Pancreas (tissue), 10 donors: ENCODE measurements around the gene MAU2. TPM values are rescaled to one million over a fixed set of nuclear protein-coding genes. Genes with fewer than 3 reads are reported as not detected.
"Not testable (repeated sequence)": the region's sequence is repeated elsewhere in the genome, so short reads cannot be mapped to it uniquely, and the experiment has no call there.

Experiments used
- ATAC-seq, 4 donors: fragments of 200-7000 bp; cut with Tn5 transposase; one replicate each; pipeline versions ENCODE4 v1.8.0 to v1.9.1; 2020; ENCODE audit warnings: mild to moderate bottlenecking in 4 of 4, moderate library complexity in 4 of 4
- DNase-seq, 6 donors: peaks; one replicate each; pipeline ENCODE4 v3.0.0-alpha.2; 2020
- FAIRE-seq: peaks from 2 replicates; lab custom pipeline; 2012; peaks lifted over from hg19 to GRCh38; lab: Jason Lieb, UNC
- H3K27ac ChIP-seq, 4 donors: fragments of 200-600 bp; sonication (generic); 1 replicate in 3 of 4; 2 replicates in 1 of 4; pipeline versions ENCODE4 v1.5.0 to v1.8.0; 2020
- H3K27me3 ChIP-seq, 4 donors: fragments of 200-600 bp; one replicate each; pipeline ENCODE4 v1.8.0; 2021
- H3K36me3 ChIP-seq, 3 donors: fragments of 200-600 bp; sonication (generic) in 1 of 3; one replicate each; pipeline versions ENCODE4 v1.5.0 to v1.8.0; 2020 to 2021
- H3K4me1 ChIP-seq, 3 donors: fragments of 200-600 bp; one replicate each; pipeline ENCODE4 v1.8.0; 2021
- H3K4me3 ChIP-seq, 4 donors: fragments of 200-600 bp; sonication (generic) in 2 of 4; one replicate each; pipeline versions ENCODE4 v1.5.0 to v1.8.0; 2020 to 2021
- H3K9me3 ChIP-seq, 4 donors: fragments of 200-600 bp; one replicate each; pipeline ENCODE4 v1.8.0; 2021
- CTCF ChIP-seq, 4 donors: fragments of 200-600 bp; sonication (generic) in 3 of 4; IDR thresholded peaks; one replicate each; pipeline versions ENCODE4 v1.5.0 to v1.8.0; 2021; ENCODE audit warnings: antibody characterized with exemption in 4 of 4
- WGBS, 2 donors: extraction: QIAGEN DNeasy Blood & Tissue Kit; methylation state at CpG; one replicate each; pipeline ENCODE4 v1.1.7; 2013; 5-methylcytosine and 5-hydroxymethylcytosine counted together
- intact Hi-C, 3 donors: fragments of 100-400 bp; cut with DNase I; formaldehyde crosslinking; loops; one replicate each; pipeline versions ENCODE4 v1.11.1 to v1.14.2; 2022
- polyA plus RNA-seq, 2 donors: library from polyadenylated mRNA; stranded (reverse); fragments of 200-250 nt; gene quantifications; one replicate each; pipeline ENCODE4 v1.2.3, GENCODE V29; 2013
- total RNA-seq, 6 donors: library from RNA; stranded (reverse); fragmentation: NEBNext Ultra II Directional in 4 of 6; extraction: Animal tissue kit (Norgen Biotek cat#: 25700) in 4 of 6; gene quantifications; one replicate each; pipeline versions ENCODE4 v1.2.1 to v1.2.4, GENCODE V29; 2021 to 2023
- donor health status: healthy with polysubstance abuse.
- donor health status: DM: no; HTN: no; CAD: no; lungs with moderate emphysema.
- donor health status: DM: no; HTN: no; CAD: no.
- donor health status: control.
- donor health status: control.
- donor health status: Bipolar disorder and iron deficiency.
- donor health status: DM: yes; HTN: yes; CAD: no.
- donor health status: DM: no; HTN: no; CAD: no.
- donor health status: DM: no; HTN: no; CAD: no.
- donor health status: DM: yes; HTN: yes; CAD: no.

MAU2 gene
- total and polyA plus RNA-seq, 8 donors, result 22.6 to 38.8 (median 30.2) TPM

- Histone ChIP-seq H3K9me3 (no peaks in the 10 kb centered on the region), H3K27ac (peak overlapping the region; percentile 61 to 79 (median 71)), H3K4me1 (peaks cover 6 to 21% (median 9%) of the 10 kb centered on the region in 3 donors), H3K27me3 (no peaks in the 10 kb centered on the region), H3K36me3 (no peaks in the 10 kb centered on the region), H3K4me3 (peak overlapping the region; percentile 67 to 96 (median 80))
- peak in 1 of 4 donors; percentile 2 for ATAC-seq
- TF ChIP-seq CTCF (IDR thresholded peaks at IDR 0.05), result no peak
- intact Hi-C loops, result no loop called here
- 1% methylated on average over 63 to 75 of the region's 75 CpGs for WGBS, 2 donors
- peak in 2 of 6 donors; percentile 42 to 86 for DNase-seq
- FAIRE-seq, result no peak
Observed at GRCh38 chr19:19385896-19386869, 65.6 kb downstream of the MAU2 start.

- intact Hi-C loops, result no loop called here
- Histone ChIP-seq H3K27ac (no peak overlapping the region), H3K36me3 (no peaks in the 10 kb centered on the region), H3K27me3 (no peaks in the 10 kb centered on the region), H3K9me3 (no peaks in the 10 kb centered on the region), H3K4me1 (peaks cover 6 to 18% (median 9%) of the 10 kb centered on the region in 3 donors), H3K4me3 (peak overlapping the region in 2 of 4 donors; percentile 85 to 96)
- FAIRE-seq (no peak), DNase-seq (peak in 1 of 6 donors; percentile 5), ATAC-seq (no peak)
- no peak for TF ChIP-seq CTCF (IDR thresholded peaks at IDR 0.05)
- 82 to 87% methylated on average over 5 of the region's 5 CpGs for WGBS, 2 donors
Observed at GRCh38 chr19:19387108-19387507, 66.5 kb downstream of the MAU2 start.

GRCh38 chr19:19388568-19389555 lies 68.2 kb downstream of the MAU2 start:
- FAIRE-seq, result no peak

GRCh38 chr19:19389683-19390082 lies 69.1 kb downstream of the MAU2 start:
- 91 to 94% methylated on average over 12 of the region's 12 CpGs for WGBS, 2 donors
- H3K27me3 ChIP-seq, FAIRE-seq, H3K4me3 ChIP-seq, H3K9me3 ChIP-seq, ATAC-seq, intact Hi-C loops, H3K36me3 ChIP-seq, H3K27ac ChIP-seq: not testable (repeated sequence)
- H3K4me1 ChIP-seq, result peaks cover 6 to 15% (median 9%) of the 10 kb centered on the region in 3 donors
- DNase-seq, result peak in 1 of 6 donors; percentile 8

More at GRCh38 chr19:19388568-19389555, 68.2 kb downstream of the MAU2 start:
- ATAC-seq (no peak), DNase-seq (no peak)
- Histone ChIP-seq H3K9me3 (no peaks in the 10 kb centered on the region), H3K4me3 (no peak overlapping the region), H3K27ac (peak overlapping the region in 2 of 4 donors; percentile 13 to 47), H3K4me1 (peaks cover 6 to 18% (median 9%) of the 10 kb centered on the region in 3 donors), H3K27me3 (no peaks in the 10 kb centered on the region), H3K36me3 (no peaks in the 10 kb centered on the region)
- intact Hi-C loops, result no loop called here
- no peak for TF ChIP-seq CTCF (IDR thresholded peaks at IDR 0.05)
- WGBS, 2 donors, result 54 to 55% methylated on average over 13 of the region's 13 CpGs

GRCh38 chr19:19394333-19394732 lies 73.7 kb downstream of the MAU2 start:
- H3K27ac ChIP-seq, H3K36me3 ChIP-seq, FAIRE-seq, H3K4me3 ChIP-seq, DNase-seq, ATAC-seq, intact Hi-C loops, H3K27me3 ChIP-seq, H3K9me3 ChIP-seq, H3K4me1 ChIP-seq: not testable (repeated sequence)
- 91 to 95% methylated on average over 7 of the region's 7 CpGs for WGBS, 2 donors
